NCI-H345 (cell line): ENCODE measurements around the gene STRIP1.
A peak's percentile ranks its signal among the peaks of the same experiment; 100 is the strongest.

Source experiments
- DNase-seq: peaks from one replicate; lab custom pipeline; 2025; lab: John Stamatoyannopoulos, UW

Gene STRIP1

GRCh38 chr1:110050602-110051261 is 16.3 kb downstream of the STRIP1 start:
- DNase-seq: no peak

- DNase-seq: no peak
These were observed 16.8 kb downstream of the STRIP1 start for GRCh38 chr1:110051262-110051648.

- peak; percentile 37 for DNase-seq
These were observed 19.4 kb downstream of the STRIP1 start for GRCh38 chr1:110053552-110054428.

GRCh38 chr1:110055493-110056284 is 21.3 kb downstream of the STRIP1 start:
- DNase-seq: no peak

- DNase-seq: no peak
These were observed 21.9 kb downstream of the STRIP1 start for GRCh38 chr1:110056285-110056683.

- no peak for DNase-seq
These were observed 22.4 kb downstream of the STRIP1 start for GRCh38 chr1:110056776-110057175.

GRCh38 chr1:110057963-110058518 is 23.6 kb downstream of the STRIP1 start:
- no peak for DNase-seq

- DNase-seq: no peak
These were observed 24.2 kb downstream of the STRIP1 start for GRCh38 chr1:110058591-110058990.

- no peak for DNase-seq
These were observed 24.9 kb downstream of the STRIP1 start for GRCh38 chr1:110059133-110059863.

GRCh38 chr1:110060034-110060661 is 25.7 kb downstream of the STRIP1 start:
- peak; percentile 17 for DNase-seq

- DNase-seq: no peak
These were observed 26.2 kb downstream of the STRIP1 start for GRCh38 chr1:110060662-110061060.

GRCh38 chr1:110061341-110061740 is 26.9 kb downstream of the STRIP1 start:
- DNase-seq: no peak

- no peak for DNase-seq
These were observed 28.2 kb downstream of the STRIP1 start for GRCh38 chr1:110062612-110063011.

- DNase-seq: no peak
These were observed 29.4 kb downstream of the STRIP1 start for GRCh38 chr1:110063781-110064180.

GRCh38 chr1:110064576-110065337 is 30.3 kb downstream of the STRIP1 start:
- DNase-seq: no peak

GRCh38 chr1:110065841-110066240 is 31.4 kb downstream of the STRIP1 start:
- DNase-seq: no peak

GRCh38 chr1:110067479-110067892 is 33.1 kb downstream of the STRIP1 start:
- DNase-seq: no peak

GRCh38 chr1:110067893-110068645 is 33.6 kb downstream of the STRIP1 start:
- no peak for DNase-seq

- DNase-seq: no peak
These were observed 34.4 kb downstream of the STRIP1 start for GRCh38 chr1:110068646-110069403.
